ENCODE measurements around the gene ZMYND10. TPM values are rescaled to one million over a fixed set of nuclear protein-coding genes. Genes with fewer than 3 reads are reported as not detected.

ZMYND10 gene
- total RNA-seq, 1 experiment from 2014 or later: 0.29 TPM

GRCh38 chr3:50371133-50371685, 25.7 kb upstream of the ZMYND10 start:
- H3K27me3 ChIP-seq (replicated peaks; ENCODE audit: control insufficient read depth, insufficient read depth, low read length): no peaks in the 10 kb centered on the region
- no TSS peak for BruUV-seq (replicated peaks)
- Mint-ChIP-seq H3K4me1 (ENCODE audit: low read depth, unreplicated experiment) (no peaks in the 10 kb centered on the region), H3K36me3 (ENCODE audit: insufficient read depth, unreplicated experiment) (no peaks in the 10 kb centered on the region), H3K27ac (ENCODE audit: unreplicated experiment) (no peak overlapping the region), H3K9me3 (ENCODE audit: unreplicated experiment) (no peaks in the 10 kb centered on the region), H3K27me3 (ENCODE audit: insufficient read depth, unreplicated experiment) (peaks cover 14% of the 10 kb centered on the region), H3K4me3 (ENCODE audit: unreplicated experiment) (no peak overlapping the region)
- CTCF ChIA-PET: interaction anchor here (0.5 to 1.0 kb wide), 6 partner anchors 10 to 1776 kb away, joined by 3 to 14 read pairs (median 4); partner anchors contain the start of gene CISH
- DNase-seq: no peak
- no peak overlapping the region for H3K4me3 ChIP-seq (ENCODE audit: low read depth, low read length)
- H3K4me1 ChIP-seq: no peaks in the 10 kb centered on the region
- TF ChIP-seq CTCF (IDR thresholded peaks at IDR 0.05; ENCODE audit: insufficient read depth in 1 of 2, low read depth in 1 of 2, low read length in 1 of 2, severe bottlenecking in 1 of 2, unreplicated experiment in 1 of 2): no peak
- intact Hi-C loops (cut with micrococcal nuclease; ENCODE audit: unreplicated experiment): no loop called here
- H3K9me3 ChIP-seq: no peaks in the 10 kb centered on the region
- no peaks in the 10 kb centered on the region for H3K36me3 ChIP-seq (ENCODE audit: control insufficient read depth, insufficient read depth, low read length)
- POLR2A ChIA-PET: no interaction called here

DNA sequence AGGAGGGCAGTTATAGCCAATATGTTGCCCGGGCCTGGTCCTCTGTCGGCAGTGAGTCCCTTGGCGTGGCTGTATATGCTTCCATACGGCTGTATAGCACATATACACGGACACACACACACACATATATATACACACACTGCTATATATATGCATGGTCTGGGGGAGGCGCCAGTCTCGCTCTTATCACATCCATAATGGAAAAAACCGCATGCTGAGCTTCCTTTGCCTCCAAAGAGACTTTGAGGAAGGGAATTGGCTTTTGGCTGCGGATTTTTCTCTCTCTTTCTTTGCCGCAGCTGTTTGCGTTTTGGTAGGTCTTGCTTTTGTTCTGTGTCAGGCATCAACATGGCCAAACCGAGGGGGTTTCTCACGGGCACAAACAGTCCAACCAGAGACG, 25.1 kb upstream of the ZMYND10 start:
- POLR2A ChIA-PET: no interaction called here
- TF ChIP-seq CTCF (IDR thresholded peaks at IDR 0.05; ENCODE audit: insufficient read depth in 1 of 2, low read depth in 1 of 2, low read length in 1 of 2, severe bottlenecking in 1 of 2, unreplicated experiment in 1 of 2): no peak

GRCh38 chr3:50369012-50369670, 23.6 kb upstream of the ZMYND10 start:
- no peaks in the 10 kb centered on the region for H3K36me3 ChIP-seq (ENCODE audit: control insufficient read depth, insufficient read depth, low read length)
- TF ChIP-seq CTCF (IDR thresholded peaks at IDR 0.05; ENCODE audit: insufficient read depth in 1 of 2, low read depth in 1 of 2, low read length in 1 of 2, severe bottlenecking in 1 of 2, unreplicated experiment in 1 of 2): no peak
- no peaks in the 10 kb centered on the region for H3K9me3 Mint-ChIP-seq (ENCODE audit: unreplicated experiment)
- no peaks in the 10 kb centered on the region for H3K4me1 Mint-ChIP-seq (ENCODE audit: low read depth, unreplicated experiment)
- H3K4me3 ChIP-seq (ENCODE audit: low read depth, low read length): no peak overlapping the region
- H3K27ac Mint-ChIP-seq (ENCODE audit: unreplicated experiment): no peak overlapping the region
- H3K27me3 Mint-ChIP-seq (ENCODE audit: insufficient read depth, unreplicated experiment): peaks cover 15% of the 10 kb centered on the region
- H3K36me3 Mint-ChIP-seq (ENCODE audit: insufficient read depth, unreplicated experiment): no peaks in the 10 kb centered on the region
- no peaks in the 10 kb centered on the region for H3K9me3 ChIP-seq
- no peaks in the 10 kb centered on the region for H3K27me3 ChIP-seq (replicated peaks; ENCODE audit: control insufficient read depth, insufficient read depth, low read length)
- no TSS peak for BruUV-seq (replicated peaks)
- H3K4me1 ChIP-seq: 0 out of 2 replicates have a peak, but pooled peaks cover 5% of the 10 kb centered on the region
- ChIA-PET POLR2A (no interaction called here), CTCF (no interaction called here)
- no peak overlapping the region for H3K4me3 Mint-ChIP-seq (ENCODE audit: unreplicated experiment)
- intact Hi-C loops (cut with micrococcal nuclease; ENCODE audit: unreplicated experiment): no loop called here
- no peak for DNase-seq

More for the DNA sequence above, 25.1 kb upstream of the ZMYND10 start:
- Mint-ChIP-seq H3K4me3 (ENCODE audit: unreplicated experiment) (no peak overlapping the region), H3K27ac (ENCODE audit: unreplicated experiment) (no peak overlapping the region), H3K36me3 (ENCODE audit: insufficient read depth, unreplicated experiment) (no peaks in the 10 kb centered on the region), H3K27me3 (ENCODE audit: insufficient read depth, unreplicated experiment) (peaks cover 15% of the 10 kb centered on the region), H3K9me3 (ENCODE audit: unreplicated experiment) (no peaks in the 10 kb centered on the region), H3K4me1 (ENCODE audit: low read depth, unreplicated experiment) (no peaks in the 10 kb centered on the region)
- intact Hi-C loops (cut with micrococcal nuclease; ENCODE audit: unreplicated experiment): no loop called here
- no peaks in the 10 kb centered on the region for H3K27me3 ChIP-seq (replicated peaks; ENCODE audit: control insufficient read depth, insufficient read depth, low read length)
- no peaks in the 10 kb centered on the region for H3K36me3 ChIP-seq (ENCODE audit: control insufficient read depth, insufficient read depth, low read length)
- no peaks in the 10 kb centered on the region for H3K9me3 ChIP-seq
- no peak overlapping the region for H3K4me3 ChIP-seq (ENCODE audit: low read depth, low read length)
- CTCF ChIA-PET: interaction anchor here (0.6 to 1.0 kb wide), 4 partner anchors 11 to 241 kb away, joined by 3 to 14 read pairs (median 4); partner anchors contain the start of gene CISH
- no TSS peak for BruUV-seq (replicated peaks)
- H3K4me1 ChIP-seq: 0 out of 2 replicates have a peak, but pooled peaks cover 2% of the 10 kb centered on the region
- peak in 1 of 2 experiments; percentile 28 for DNase-seq
